Tibial artery (tissue), 4 donors: ENCODE data around the gene CDC45.

ENCODE experiments used
- DNase-seq, 2 donors: peaks; one replicate each; pipeline ENCODE4 v3.0.0-alpha.2; 2019
- H3K27ac ChIP-seq, 2 donors: fragments of 200-600 bp; sonication (generic) in 1 of 2; 1 replicate in 1 of 2; 2 replicates in 1 of 2; pipeline ENCODE4 v1.5.1; 2018 to 2019; ENCODE audit warnings: mild to moderate bottlenecking in 1 of 2
- H3K27me3 ChIP-seq, 2 donors: fragments of 200-600 bp; sonication (generic) in 1 of 2; one replicate each; pipeline versions ENCODE4 v1.5.1 to v1.6.0; 2016 to 2019
- H3K36me3 ChIP-seq, 3 donors: fragments of 200-600 bp; sonication (generic) in 2 of 3; one replicate each; pipeline ENCODE4 v1.5.1; 2016 to 2019; ENCODE audit warnings: mild to moderate bottlenecking in 2 of 3
- H3K4me1 ChIP-seq, 4 donors: fragments of 200-600 bp; sonication (generic) in 2 of 4; 1 replicate in 3 of 4; 2 replicates in 1 of 4; pipeline ENCODE4 v1.5.1; 2016 to 2019
- H3K4me3 ChIP-seq, 2 donors: fragments of 200-600 bp; sonication (generic) in 1 of 2; 1 replicate in 1 of 2; 2 replicates in 1 of 2; pipeline ENCODE4 v1.5.1; 2018 to 2019; ENCODE audit warnings: mild to moderate bottlenecking in 2 of 2
- H3K9me3 ChIP-seq, 3 donors: fragments of 200-600 bp; sonication (generic) in 1 of 3; one replicate each; pipeline ENCODE4 v1.5.1; 2016 to 2019
- CTCF ChIP-seq, 2 experiments: fragments of 200-600 bp in 1 of 2; fragments of 450-650 bp in 1 of 2; IDR thresholded peaks; one replicate each; pipeline ENCODE4 v1.5.1; 2017 to 2019; ENCODE audit warnings: antibody characterized with exemption in 2 of 2, mild to moderate bottlenecking in 1 of 2, moderate library complexity in 1 of 2
- intact Hi-C: fragments of 100-400 bp; cut with DNase I; formaldehyde crosslinking; loops from one replicate; pipeline ENCODE4 v1.15.0; 2023; ENCODE audit warnings: low total_unique reads

CDC45 gene

GRCh38 chr22:19533857-19534256 lies 54.1 kb downstream of the CDC45 start:
- no peak for TF ChIP-seq CTCF (IDR thresholded peaks at IDR 0.05)
- H3K27ac ChIP-seq, result no peak overlapping the region
- no peaks in the 10 kb centered on the region for H3K4me1 ChIP-seq
- DNase-seq, result no peak
- H3K27me3 ChIP-seq, result peaks cover 0 to 10% of the 10 kb centered on the region in 2 donors
- intact Hi-C loops, result no loop called here
- H3K36me3 ChIP-seq, result no peaks in the 10 kb centered on the region
- H3K9me3 ChIP-seq, result no peaks in the 10 kb centered on the region
- H3K4me3 ChIP-seq, result no peak overlapping the region

- Histone ChIP-seq H3K27me3 (peaks cover 0 to 4% of the 10 kb centered on the region in 2 donors), H3K27ac (no peak overlapping the region), H3K9me3 (no peaks in the 10 kb centered on the region), H3K36me3 (no peaks in the 10 kb centered on the region), H3K4me1 (no peaks in the 10 kb centered on the region), H3K4me3 (no peak overlapping the region)
- no peak for DNase-seq
- intact Hi-C loops, result no loop called here
- no peak for TF ChIP-seq CTCF (IDR thresholded peaks at IDR 0.05)
These were observed 55.3 kb downstream of the CDC45 start for GRCh38 chr22:19535001-19535400.

GRCh38 chr22:19536564-19536963 lies 56.8 kb downstream of the CDC45 start:
- no peaks in the 10 kb centered on the region for H3K9me3 ChIP-seq
- no peak for DNase-seq
- intact Hi-C loops, result no loop called here
- no peak for TF ChIP-seq CTCF (IDR thresholded peaks at IDR 0.05)
- no peak overlapping the region for H3K27ac ChIP-seq
- H3K4me1 ChIP-seq, result no peaks in the 10 kb centered on the region
- peaks cover 0 to 4% of the 10 kb centered on the region in 2 donors for H3K27me3 ChIP-seq
- no peak overlapping the region for H3K4me3 ChIP-seq
- H3K36me3 ChIP-seq, result no peaks in the 10 kb centered on the region

GRCh38 chr22:19537941-19538488 lies 58.3 kb downstream of the CDC45 start:
- H3K9me3 ChIP-seq, result no peaks in the 10 kb centered on the region
- H3K36me3 ChIP-seq, result no peaks in the 10 kb centered on the region
- DNase-seq, result no peak
- TF ChIP-seq CTCF (IDR thresholded peaks at IDR 0.05), result no peak
- H3K4me3 ChIP-seq, result no peak overlapping the region
- peaks cover 0 to 4% of the 10 kb centered on the region in 2 donors for H3K27me3 ChIP-seq
- intact Hi-C loops, result no loop called here
- no peak overlapping the region for H3K27ac ChIP-seq
- no peaks in the 10 kb centered on the region for H3K4me1 ChIP-seq

- H3K9me3 ChIP-seq, result no peaks in the 10 kb centered on the region
- intact Hi-C loops, result no loop called here
- no peak overlapping the region for H3K4me3 ChIP-seq
- peaks cover 0 to 8% of the 10 kb centered on the region in 2 donors for H3K27me3 ChIP-seq
- no peak for TF ChIP-seq CTCF (IDR thresholded peaks at IDR 0.05)
- no peak overlapping the region for H3K27ac ChIP-seq
- H3K36me3 ChIP-seq, result no peaks in the 10 kb centered on the region
- H3K4me1 ChIP-seq, result peaks cover 0 to 4% (median 0%) of the 10 kb centered on the region in 4 donors
- DNase-seq, result no peak
These were observed 60.7 kb downstream of the CDC45 start for GRCh38 chr22:19540394-19540793.
